ENCODE data around the gene NELL1.

The NELL1 gene

DNA sequence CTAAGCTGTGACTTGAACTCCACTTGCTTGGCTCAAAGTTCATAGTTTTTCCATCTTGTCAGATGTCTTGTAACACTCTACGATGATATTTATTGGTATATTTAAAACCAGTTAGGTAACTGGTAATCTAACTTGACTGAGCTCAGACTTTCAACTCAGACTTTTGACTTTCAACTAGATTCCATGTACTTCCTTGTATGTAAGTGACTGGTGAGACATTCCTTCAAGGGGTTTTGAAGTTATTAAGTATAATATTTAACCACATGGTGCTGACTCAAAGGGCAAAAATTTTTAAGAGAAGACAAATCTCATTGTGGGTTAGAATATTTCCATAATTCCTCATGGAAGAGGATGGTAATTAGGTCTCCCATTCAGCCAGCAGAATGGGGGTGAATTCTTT, 892.2 kb downstream of the NELL1 start:
- DNase-seq (ENCODE audit: low read depth in 2 of 2): no peak

DNA sequence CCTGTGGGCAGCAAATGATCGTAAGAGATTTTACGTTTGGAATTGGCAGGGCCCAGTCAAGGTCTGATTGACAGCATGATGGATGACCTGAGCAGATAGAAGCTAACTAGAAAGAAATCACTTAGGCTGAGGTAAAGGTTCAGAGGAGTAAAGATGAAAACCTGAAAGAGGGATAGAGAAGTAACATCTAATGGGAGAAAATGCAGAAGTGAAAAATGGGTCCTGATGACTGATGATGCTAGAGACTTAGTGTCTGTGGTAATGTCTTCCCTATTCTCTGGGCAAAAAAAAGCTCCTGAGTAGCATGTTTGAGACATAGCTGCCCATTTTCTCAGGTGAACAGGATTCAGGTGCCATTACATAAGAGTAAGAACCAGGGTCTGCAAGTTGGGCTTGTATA, 894.7 kb downstream of the NELL1 start:
- no peak for DNase-seq (ENCODE audit: low read depth in 2 of 2)

DNA sequence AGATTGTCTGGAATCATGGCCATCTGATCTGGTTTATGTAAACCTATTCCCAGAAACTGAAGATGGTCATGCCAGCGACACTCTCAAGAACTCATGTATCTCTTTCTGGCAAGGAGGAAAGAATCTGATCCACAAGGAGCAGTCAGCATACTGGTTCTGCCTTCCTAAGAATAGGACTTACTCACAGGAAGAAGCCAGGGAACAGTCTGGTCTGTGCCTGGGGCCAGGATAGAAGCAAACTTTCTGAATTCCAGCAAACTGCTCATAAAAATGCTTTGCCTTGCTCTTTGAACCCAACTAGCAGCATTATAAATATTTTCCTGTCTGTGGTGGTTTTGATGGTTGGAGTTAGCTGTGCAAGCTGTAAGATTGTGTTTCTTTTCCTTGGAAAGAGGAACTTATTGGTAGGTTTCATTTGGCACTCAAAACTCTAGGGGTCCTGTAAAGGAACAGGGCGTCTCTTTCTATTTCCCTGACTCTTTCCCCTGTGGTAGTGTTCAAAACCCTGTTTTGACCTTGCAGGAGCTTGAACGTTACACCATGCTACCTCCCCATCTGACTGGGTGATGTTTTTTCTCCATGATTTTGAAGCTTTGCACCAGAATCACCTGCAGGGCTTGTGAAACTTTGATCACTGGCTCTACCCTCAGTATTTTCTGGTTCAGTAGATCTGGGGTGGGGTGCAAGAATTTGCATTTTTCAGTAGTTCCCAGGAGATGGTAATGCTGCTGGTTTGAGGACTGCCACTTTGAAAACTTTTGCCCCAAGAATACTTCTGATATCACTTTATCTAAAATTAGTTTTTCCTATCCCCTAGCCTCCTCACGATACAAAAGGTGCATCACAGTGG, 895.7 kb downstream of the NELL1 start:
- no peak for DNase-seq (ENCODE audit: low read depth in 2 of 2)

DNA sequence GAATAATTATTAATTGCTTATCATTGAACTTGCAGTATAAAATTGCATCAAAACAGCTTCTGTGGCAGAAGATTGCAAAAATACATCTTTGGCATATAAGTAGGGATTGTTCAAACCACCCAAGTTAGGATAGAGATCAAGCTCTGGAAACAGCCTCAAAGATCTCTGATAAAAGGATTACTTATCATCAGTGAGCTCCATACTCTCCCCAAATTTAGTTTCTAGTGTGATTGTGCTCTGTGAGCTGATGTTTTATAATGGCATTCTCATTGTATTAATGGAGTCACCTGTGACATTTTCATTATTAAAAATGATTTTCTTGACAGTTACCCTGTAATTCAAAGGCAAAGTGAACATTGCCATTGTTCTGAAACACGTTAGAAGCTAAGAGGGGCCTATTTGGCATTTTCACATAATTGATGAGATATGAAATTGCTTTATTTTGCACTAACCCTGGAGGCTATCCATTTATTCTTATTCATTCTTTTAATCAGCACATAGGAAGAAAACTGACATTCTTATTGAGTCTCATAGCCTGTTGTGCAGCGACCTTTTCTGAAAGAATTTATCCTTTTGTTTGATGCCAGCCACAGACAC, 897.2 kb downstream of the NELL1 start:
- DNase-seq (ENCODE audit: low read depth in 2 of 2): no peak

DNA sequence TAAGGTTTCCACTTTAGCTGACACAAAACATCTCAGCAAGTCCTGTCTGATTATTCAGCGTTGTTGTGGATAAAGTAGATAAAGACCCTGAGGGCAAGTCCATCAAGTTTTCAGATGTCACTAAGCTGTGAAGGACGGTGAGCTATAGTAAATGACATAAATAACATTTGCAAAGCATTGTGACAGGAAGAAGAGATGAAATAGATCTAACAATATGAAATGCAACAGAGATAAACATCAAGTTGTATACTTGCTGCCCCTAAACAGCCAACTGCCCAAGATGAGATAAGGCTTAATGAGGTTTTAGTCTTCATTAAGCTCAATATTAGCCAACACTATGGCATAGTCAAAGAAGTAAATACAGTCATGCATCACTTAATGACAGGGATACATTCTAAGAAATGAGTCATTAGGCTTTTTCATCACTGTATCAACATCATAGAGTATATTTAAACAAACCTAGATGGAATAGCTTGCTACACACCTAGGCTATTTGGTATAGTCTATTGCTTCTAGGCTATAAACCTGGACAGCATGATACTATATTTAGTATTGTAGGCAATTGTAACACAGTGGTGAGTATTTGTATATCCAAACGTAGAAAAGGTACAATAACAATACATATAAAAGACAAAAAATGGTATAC, 898.4 kb downstream of the NELL1 start:
- no peak for DNase-seq (ENCODE audit: low read depth in 2 of 2)

DNA sequence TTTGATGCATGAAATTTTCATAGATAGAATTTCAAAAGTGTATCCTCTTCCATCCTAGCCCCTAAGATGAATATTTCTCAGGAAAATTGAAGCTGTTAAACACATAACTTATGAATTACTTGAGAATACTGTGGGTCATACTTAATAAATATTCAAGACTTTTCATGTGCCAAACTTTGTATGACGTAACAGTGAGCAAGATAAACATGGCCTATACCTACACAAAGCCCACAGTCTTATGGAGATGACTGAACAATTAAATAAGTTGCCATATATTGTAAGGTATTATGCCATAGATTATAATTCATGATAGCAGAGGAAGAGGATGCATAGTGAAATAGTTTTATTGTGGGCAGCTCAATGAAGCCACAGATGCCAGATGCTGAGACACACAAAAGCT, 902.8 kb downstream of the NELL1 start:
- DNase-seq (ENCODE audit: low read depth in 2 of 2): no peak

DNA sequence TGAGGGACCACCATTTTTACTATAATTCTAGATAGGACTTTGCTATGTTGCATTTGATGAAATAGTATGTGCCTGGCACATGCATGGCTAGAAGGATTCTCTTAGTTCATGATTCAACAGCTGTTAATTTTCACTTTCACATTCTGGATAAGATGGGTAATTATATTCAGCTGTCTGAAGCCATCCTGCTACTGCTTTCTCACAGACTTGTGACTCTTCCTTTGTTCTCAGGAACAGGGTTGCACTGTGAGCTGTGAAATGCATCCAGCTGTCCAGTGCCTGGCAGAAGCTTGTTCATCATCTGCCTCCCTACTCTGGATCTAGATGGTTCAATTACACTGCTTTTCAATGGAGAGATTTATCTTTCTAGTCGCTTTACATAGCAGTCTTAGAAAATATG, 913.4 kb downstream of the NELL1 start:
- no peak for DNase-seq (ENCODE audit: low read depth in 2 of 2)

DNA sequence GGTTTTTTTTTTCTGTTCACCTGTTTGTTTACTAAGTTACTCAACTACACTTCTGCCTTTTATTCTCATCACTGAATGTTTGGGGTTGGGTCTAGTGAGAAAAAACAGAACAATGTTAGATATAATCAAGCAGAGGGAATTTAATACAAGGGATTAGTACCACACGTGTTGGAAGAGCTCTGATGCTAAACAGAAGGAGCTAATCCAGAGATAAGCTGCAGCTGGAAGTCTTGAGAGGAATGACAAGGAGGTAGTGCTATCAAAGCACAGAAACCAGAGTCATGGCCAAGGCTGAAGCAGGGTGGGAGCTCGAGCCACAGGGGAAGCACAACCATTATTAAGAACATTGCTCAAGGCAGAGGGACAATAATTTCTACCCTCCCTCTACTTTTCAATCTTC, 919.4 kb downstream of the NELL1 start:
- no peak for DNase-seq (ENCODE audit: low read depth in 2 of 2)

DNA sequence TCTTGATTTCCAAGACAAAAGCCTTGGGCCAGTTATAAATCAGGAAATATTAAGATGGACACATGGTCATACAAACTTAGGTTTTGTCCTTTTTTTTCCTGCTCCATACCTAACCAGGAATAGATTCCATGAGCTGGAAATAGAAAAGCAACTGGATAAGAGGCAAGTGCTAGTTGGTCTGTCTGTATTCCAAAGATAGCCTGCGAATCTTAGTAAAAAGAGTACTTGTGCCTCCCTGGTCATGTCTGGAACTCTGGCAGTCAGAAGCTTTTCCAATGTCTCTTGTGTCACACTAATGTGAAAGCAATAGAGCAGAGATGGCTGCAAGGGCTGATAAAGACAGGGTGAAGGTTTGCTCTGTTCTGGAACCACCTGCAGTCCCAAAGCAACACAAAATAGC, 933.3 kb downstream of the NELL1 start:
- no peak for DNase-seq (ENCODE audit: low read depth in 2 of 2)

DNA sequence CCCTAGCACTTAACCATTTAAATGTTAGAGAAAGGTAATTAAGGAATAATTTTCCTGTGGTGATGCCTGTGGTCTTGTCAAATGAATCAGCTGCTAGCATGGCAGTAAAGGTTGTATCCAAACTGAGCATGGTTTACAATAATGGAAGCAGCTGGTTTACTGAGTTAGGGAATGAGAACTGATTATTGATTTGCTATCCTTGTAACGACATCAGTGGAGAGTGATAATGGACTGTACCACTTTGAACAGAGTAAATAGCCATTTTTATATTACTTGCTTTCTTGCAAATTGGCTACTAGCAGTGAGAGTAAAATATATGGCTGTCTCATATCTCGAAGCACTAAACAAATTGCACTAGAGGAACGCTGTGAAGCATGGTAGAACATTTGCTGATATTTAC, 934.5 kb downstream of the NELL1 start:
- no peak for DNase-seq (ENCODE audit: low read depth in 2 of 2)

DNA sequence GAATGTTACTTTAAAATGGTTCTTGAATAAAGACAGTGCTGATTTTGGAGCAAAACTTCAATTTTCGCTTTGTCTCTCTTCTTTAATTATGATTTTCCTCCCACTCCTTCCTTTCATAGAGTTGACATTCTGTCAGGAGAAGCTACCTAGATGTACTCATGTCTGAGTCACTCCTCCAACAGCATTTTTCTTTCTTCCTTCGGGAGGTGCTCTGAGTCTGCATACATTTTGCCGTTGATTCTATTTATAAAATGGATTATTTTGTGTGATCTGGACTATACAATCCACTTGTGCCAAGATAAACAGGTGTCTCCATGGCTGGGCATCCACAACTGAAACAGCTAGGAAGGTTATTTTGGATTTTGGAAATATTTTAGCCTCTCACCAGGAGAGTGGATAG, 935.2 kb downstream of the NELL1 start:
- no peak for DNase-seq (ENCODE audit: low read depth in 2 of 2)

DNA sequence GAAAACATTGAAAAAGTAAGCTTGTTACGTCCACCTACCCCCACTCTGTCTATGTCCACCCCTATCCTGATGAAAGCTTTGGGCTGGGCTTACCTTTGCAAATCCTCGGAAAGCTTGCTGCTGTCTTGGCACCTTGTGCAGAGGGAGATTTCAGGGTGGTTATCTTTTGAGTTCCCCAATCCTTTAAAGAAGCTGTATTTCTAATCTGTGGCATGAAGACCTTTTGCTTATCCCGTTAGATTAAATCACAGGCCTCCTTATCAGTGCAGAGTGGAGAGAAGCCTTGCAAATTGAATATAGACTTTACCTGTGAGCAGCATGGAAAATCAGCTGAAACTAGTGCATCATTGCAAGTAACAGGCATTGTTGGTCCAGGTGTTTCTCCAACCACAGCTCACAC, 942.9 kb downstream of the NELL1 start:
- DNase-seq (ENCODE audit: low read depth in 2 of 2): no peak

DNA sequence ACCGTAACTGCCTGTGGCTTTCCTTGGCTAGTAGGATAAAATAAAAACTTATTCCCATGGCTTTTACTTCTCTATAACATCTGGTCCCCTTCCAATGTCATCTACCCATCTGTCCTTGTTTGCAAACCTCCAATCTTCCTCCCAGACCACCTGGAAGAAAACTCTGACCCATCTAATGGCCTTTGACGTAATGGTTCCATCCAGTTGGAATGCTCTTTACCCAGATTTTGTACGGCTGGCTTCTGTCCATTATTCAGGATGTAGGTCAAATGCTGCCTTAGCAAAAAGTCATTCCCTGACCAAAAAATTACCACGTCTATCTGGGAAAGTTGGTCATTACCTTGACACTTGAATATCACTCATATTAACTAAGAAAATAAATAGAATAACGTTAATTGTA, 945.6 kb downstream of the NELL1 start:
- DNase-seq (ENCODE audit: low read depth in 2 of 2): no peak

DNA sequence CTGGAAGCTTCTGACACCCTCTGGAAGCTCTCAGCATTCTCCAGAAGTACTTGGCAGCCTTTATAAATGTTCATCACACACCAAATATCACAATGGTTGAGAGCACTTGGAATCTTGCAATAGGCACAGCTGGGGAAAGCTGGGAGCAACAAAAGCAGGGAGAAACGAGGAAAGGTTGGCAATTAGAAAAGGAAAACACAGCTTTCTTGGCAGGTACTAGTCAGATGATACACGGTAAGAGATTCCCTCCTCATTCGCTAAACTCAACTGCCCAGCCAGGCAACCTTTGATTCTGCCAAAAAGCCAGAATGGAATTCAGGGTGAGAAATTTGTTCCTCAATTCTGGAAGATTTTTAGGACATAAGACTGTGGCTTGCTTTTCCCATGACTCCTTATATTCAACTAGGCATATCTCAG, 946.6 kb downstream of the NELL1 start:
- no peak for DNase-seq (ENCODE audit: low read depth in 2 of 2)

DNA sequence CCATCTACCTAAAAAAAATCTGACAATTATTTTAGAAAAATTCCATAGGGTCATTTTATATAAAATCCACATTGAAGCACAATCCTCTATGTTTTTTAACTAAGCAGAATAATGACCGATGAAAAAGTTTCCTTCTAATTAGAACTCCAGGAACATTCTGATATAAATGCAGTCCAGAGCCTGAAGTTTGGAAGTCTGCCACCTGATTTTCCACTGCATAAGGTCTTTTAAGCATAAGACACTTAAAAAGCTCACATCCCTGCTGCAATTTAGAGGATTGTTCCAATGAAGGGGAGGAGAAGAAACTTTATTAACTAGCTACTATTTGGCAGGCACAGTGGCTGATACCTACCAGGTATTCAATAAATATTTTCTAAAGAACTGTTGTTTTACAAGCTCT, 953.2 kb downstream of the NELL1 start:
- DNase-seq (ENCODE audit: low read depth in 2 of 2): no peak

DNA sequence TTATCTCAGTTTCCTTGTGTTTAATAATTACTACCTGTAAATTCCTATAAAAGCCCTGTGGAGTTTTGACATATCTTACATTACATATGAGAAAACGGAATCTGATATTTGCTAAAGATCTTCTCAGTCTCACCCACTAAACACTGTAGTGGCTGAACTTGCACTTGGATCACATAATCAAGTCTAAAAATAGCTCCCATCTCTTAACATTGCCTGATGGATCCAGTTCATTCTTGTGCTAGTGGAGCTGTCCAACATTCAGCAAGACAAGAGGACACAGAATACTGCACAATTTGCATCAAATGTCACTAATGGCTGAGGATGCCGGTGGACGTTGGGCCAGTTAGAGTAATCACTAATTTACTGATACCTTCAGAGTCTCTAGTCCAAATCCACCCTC, 953.6 kb downstream of the NELL1 start:
- no peak for DNase-seq (ENCODE audit: low read depth in 2 of 2)
